KBM-7 (cell line): Measurements from ENCODE around the gene ZDHHC3.
"Not testable (repeated sequence)": the region's sequence is repeated elsewhere in the genome, so short reads cannot be mapped to it uniquely, and the experiment has no call there.

Source experiments
- DNase-seq: peaks from one replicate; pipeline ENCODE4 v3.0.0-alpha.2; 2015
- in situ Hi-C: fragments of 300-500 bp; cut with MboI; formaldehyde crosslinking; loops from 2 replicates; pipeline ENCODE4 v1.14.3; 2020; ENCODE audit warnings: low sequenced_read_pairs, low pct_unique_long_range_greater_than_20kb, mixed read lengths

ZDHHC3 gene

DNA sequence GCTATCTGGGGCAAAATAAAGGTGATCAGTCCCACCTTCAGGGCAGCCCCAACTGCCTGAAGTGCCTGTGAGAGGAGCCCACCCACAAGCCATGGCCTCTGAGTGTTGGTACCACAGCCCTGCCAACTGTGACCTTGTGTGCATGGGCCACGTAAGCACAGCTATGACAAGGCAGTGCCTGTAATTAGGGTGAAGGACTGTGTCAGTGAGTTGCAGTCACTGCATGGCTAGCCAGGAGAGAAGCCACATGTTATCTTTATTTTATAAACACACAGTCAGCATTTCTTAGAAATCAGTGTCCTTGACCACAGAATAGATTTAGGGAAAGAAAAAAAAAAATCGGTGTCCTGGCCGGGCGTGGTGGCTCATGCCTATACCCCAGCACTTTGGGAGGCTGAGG is 24.8 kb upstream of the ZDHHC3 start:
- no peak for DNase-seq
- in situ Hi-C loops = no loop called here

GRCh38 chr3:44999782-45000181 is 23.8 kb upstream of the ZDHHC3 start:
- no peak for DNase-seq
- in situ Hi-C loops = no loop called here

- DNase-seq = no peak
Measured at GRCh38 chr3:44996556-44996969, 20.6 kb upstream of the ZDHHC3 start.

DNA sequence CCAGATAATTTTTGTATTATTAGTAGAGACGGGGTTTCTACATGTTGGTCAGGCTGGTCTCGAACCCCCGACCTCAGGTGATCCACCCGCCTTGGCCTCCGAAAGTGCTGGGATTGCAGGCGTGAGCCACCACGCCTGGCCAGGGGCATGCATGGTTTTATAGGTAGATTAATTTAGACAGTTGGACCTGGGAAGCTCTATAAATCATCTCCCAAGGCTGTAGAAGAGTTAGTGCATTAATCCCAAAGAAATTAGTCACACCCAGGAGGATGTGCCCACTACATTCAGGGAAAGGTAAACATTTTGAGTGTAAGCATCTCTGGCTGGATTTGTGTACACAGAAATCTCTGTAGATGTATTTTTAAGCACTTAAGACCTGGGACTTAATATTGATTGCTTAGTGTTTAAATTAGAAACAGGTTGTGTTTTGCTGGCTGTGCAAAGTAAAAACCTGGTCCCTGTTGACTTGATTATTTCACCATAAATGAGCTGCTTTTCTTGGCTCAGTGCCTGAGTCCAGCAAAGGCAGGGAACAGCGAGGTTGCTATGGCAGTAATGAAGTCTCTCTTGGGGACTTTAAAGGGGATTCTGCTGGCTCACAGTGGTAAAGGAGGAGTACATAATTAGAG is 19.3 kb upstream of the ZDHHC3 start:
- in situ Hi-C loops = no loop called here
- no peak for DNase-seq

More at GRCh38 chr3:44996556-44996969, 20.6 kb upstream of the ZDHHC3 start:
- in situ Hi-C loops = no loop called here

DNA sequence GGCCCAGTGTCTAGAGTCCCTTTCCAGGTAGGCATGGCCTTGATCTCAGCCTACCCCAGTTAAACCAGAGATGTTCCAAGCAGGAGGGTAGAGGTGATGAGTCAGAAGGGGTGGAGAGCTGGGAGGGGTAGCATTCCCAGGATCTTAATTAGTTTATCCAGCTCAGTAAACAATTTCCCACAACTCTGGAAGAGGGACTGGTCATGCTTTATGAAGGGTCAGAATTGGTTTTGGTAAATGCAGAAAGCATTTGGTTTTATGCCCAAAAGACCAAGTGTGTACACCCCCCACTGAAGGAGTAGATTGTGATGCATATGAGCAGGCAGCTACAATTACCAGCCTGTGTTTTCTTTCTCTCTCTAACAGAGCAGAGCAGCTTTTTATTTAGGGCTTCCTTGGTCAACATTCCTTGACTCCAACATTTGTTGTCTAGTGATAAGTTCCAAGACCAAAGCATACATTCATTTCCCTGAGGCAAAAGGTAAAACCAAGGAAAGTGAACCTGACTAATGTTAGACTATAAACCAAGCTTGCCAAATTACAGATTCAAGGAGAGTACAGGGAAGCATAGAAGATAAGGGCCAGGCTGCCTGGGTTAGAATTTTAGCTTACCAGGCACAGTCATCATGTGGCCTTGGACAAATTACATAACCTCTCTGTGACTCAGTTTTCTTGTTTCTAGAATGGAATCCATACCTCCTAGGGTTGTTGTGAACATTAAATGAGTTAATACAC is 17.7 kb upstream of the ZDHHC3 start:
- in situ Hi-C loops = no loop called here
- DNase-seq = no peak

- in situ Hi-C loops = no loop called here
- DNase-seq = no peak
Measured at GRCh38 chr3:44992555-44993470, 16.8 kb upstream of the ZDHHC3 start.

DNA sequence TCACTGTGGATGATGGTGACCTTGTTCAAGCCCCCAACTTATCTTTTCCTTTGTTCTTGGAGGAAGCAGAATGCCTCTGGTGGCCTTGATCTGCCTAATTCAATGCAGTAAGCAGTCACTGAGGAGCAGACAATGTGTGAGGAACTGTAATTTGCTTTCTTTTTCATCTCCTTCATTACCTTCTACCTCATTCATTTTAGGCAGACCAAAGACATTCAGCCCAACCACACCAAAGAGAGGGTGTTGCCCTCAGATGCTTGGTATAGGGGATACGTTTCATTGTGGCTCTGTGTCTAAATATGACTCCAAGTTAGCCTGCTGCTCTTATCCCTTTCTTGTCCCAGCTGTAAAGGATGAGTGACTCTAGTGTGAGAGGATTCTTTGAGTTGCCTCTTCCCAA is 15.4 kb upstream of the ZDHHC3 start:
- DNase-seq = no peak
- in situ Hi-C loops = no loop called here

DNA sequence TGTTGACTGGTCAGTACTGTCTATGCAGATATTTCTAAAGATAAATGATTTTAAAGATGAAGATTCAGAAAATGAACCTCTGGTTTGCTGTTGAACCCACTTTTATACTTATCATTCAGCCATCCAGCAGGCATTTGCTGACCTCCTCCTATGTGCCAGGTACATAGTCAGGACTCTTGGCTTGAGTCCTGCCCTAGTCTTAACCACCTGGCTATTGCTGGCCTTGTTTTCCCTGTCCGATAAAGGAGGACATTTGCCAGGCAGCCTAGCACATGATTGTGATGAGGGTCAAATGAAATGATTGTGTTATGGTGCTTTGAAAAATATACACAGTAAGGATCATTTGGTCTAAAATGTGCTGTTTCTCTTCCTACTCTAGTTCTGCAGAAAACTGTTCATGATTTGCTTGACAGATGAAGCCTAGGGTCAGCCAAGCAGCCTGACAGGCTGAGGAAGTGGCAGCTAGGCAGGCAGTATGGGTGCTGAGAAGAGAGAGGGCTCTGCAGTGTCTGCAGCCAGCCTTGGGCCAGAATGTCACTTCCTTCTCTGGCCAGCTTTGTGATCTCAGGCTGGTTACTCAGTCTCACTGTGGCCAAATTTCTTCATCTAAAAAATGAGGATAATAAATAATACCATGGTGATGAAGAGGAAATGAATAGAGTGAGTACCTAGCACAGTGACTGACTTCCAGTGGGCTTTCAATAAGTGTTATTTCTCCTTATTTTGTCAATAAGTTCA is 13.8 kb upstream of the ZDHHC3 start:
- DNase-seq = no peak

DNA sequence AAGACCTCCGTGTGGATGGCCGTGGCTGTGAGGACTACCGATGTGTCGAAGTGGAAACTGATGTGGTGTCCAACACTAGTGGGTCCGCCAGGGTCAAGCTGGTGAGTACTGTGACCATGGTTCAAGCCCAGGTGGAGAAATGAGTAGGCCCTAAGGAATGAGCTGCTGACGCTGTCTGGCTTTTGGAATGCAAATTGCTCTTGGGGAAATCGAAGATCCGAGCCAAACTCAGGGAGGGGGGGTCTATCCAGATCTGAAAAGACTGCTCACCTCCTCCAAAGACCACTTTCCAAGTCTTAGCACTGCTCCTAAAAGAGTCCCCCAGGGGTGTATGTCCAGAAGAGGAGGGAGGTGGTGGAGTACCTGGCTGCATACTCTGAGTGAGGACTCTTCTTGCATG is 13.2 kb upstream of the ZDHHC3 start:
- DNase-seq = no peak
- in situ Hi-C loops = no loop called here

More for the DNA sequence above, 13.8 kb upstream of the ZDHHC3 start:
- in situ Hi-C loops = no loop called here

DNA sequence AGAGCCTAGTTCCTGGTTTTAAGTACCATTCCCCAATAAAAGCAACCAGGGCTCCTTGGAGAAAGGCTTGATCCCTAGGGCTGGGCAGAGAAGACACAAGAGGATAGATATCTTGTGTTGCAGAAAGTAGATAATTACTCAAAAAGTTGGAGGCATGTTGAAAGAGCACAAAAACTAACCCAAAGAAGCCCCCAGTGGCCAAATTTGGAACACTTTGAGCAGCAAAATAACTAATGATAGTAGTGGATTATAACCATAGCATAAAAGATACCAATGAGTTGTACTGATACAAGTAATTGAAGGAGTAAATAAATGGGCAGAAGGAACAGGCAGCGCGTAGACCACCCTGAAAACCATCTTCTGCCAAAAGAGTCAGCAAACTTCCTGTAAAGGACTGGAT is 12.1 kb upstream of the ZDHHC3 start:
- in situ Hi-C loops = no loop called here
- no peak for DNase-seq

- DNase-seq = no peak
- in situ Hi-C loops = no loop called here
Measured at GRCh38 chr3:44987332-44987731, 11.4 kb upstream of the ZDHHC3 start.

DNA sequence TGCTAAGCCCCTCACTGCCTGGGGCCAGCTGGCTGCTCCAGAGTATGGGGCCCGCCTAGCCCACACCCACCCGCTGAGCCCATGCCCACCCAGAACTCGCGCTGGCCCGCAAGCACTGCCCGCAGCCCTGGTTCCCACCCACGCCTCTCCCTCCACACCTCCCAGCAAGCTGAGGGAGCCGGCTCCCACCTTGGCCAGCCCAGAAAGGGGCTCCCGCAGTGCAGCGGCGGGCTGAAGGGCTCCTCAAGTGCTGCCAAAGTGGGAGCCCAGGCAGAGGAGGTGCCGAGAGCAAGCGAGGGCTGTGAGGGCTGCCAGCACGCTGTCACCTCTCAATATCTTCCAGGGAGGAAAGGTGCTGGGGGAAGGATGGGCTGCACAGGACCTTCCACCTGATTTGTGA is 10.4 kb upstream of the ZDHHC3 start:
- DNase-seq, in situ Hi-C loops: not testable (repeated sequence)

GRCh38 chr3:44984335-44984734 is 8.4 kb upstream of the ZDHHC3 start:
- in situ Hi-C loops = no loop called here
- peak; percentile 40 for DNase-seq

GRCh38 chr3:44983484-44983941 is 7.5 kb upstream of the ZDHHC3 start:
- no peak for DNase-seq
- in situ Hi-C loops = no loop called here

- in situ Hi-C loops = no loop called here
- DNase-seq = no peak
Measured at GRCh38 chr3:44982817-44983216, 6.8 kb upstream of the ZDHHC3 start.

GRCh38 chr3:44981751-44982150 is 5.8 kb upstream of the ZDHHC3 start:
- no peak for DNase-seq
- in situ Hi-C loops = no loop called here

GRCh38 chr3:44981220-44981619 is 5.2 kb upstream of the ZDHHC3 start:
- in situ Hi-C loops = no loop called here
- no peak for DNase-seq

GRCh38 chr3:44974416-44974815 is 1.6 kb downstream of the ZDHHC3 start:
- in situ Hi-C loops = no loop called here
- no peak for DNase-seq

GRCh38 chr3:44970926-44971490 is 5.0 kb downstream of the ZDHHC3 start:
- in situ Hi-C loops = no loop called here
- no peak for DNase-seq
